Measurements from ENCODE around the gene ZNF124.

- TF ChIP-seq EZH2 (IDR thresholded peaks at IDR 0.05) (no peak), POLR2AphosphoS5 (IDR thresholded peaks at IDR 0.05; ENCODE audit: borderline replicate concordance, low read depth, low read length) (no peak)
Measured at GRCh38 chr1:247218121-247218651, 46.4 kb upstream of the ZNF124 start.
